AG04449 (cell line): ENCODE results near the gene TMEM121B.

Experiments
- CTCF ChIA-PET: fragments of 350-600 bp; formaldehyde crosslinking; extraction: SDS; loops from one replicate; lab custom pipeline; 2021; ENCODE audit warnings: antibody characterized with exemption; lab: Yijun Ruan, JAX
- POLR2A ChIA-PET: fragments of 400-600, 350-600 bp; formaldehyde crosslinking; extraction: SDS; loops from one replicate; lab custom pipeline; 2020; ENCODE audit warnings: antibody characterized with exemption, inconsistent platforms; lab: Yijun Ruan, JAX
- DNase-seq: peaks from one replicate; pipeline ENCODE4 v3.0.0-alpha.2; 2010; ENCODE audit warnings: low read depth, low spot score
- H3K4me3 ChIP-seq: 2 replicates; pipeline ENCODE4 v1.5.1; 2011; ENCODE audit warnings: low read depth, mild to moderate bottlenecking, control low read depth, low read length
- TF ChIP-seq, protein P1 (sequence below): IDR thresholded peaks from one replicate; pipeline ENCODE4 v1.5.1; 2011; ENCODE audit warnings: mild to moderate bottlenecking, moderate library complexity, low read length, control low read depth, inconsistent platforms; ENCODE audit not compliant: insufficient read depth; ENCODE audit errors: missing control alignments

TMEM121B gene

DNA sequence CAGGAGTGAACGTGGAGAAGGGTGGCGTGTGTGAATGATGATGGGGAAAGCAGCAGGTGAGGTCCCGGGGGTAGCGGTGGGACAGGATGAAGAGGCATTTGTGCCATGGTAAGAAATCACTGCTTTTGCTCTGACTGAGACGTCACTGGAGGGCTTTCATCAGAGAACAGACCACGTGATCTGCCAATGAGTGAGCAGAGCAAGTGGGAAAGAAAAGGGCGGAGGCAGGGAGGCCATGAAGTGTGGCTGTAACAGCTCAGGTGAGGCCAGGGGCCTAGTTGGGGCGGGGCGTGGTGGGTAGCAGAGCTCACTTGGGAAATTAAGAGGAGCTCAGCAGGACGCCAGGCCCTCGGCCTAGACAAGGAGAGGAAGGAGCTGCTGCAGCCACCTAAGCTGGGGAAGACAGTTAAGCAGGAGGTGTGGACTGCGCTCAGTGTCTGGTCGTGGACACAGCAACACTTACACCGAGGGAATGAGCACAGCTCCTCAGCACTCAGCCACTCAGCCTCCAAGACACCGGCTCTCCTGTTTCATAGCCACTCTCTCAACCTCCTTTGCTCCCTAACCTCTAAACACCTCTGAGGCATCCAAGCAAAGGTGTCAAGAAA is 14.1 kb upstream of the TMEM121B start:
- ChIA-PET CTCF (interaction anchor here (1.0 kb wide), 1 partner anchor 36 kb away, joined by 3 read pairs; no protein-coding TSS in a partner anchor), POLR2A (no interaction called here)
- no peak for DNase-seq
- TF ChIP-seq, protein P1, sequence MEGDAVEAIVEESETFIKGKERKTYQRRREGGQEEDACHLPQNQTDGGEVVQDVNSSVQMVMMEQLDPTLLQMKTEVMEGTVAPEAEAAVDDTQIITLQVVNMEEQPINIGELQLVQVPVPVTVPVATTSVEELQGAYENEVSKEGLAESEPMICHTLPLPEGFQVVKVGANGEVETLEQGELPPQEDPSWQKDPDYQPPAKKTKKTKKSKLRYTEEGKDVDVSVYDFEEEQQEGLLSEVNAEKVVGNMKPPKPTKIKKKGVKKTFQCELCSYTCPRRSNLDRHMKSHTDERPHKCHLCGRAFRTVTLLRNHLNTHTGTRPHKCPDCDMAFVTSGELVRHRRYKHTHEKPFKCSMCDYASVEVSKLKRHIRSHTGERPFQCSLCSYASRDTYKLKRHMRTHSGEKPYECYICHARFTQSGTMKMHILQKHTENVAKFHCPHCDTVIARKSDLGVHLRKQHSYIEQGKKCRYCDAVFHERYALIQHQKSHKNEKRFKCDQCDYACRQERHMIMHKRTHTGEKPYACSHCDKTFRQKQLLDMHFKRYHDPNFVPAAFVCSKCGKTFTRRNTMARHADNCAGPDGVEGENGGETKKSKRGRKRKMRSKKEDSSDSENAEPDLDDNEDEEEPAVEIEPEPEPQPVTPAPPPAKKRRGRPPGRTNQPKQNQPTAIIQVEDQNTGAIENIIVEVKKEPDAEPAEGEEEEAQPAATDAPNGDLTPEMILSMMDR, result no peak
- H3K4me3 ChIP-seq, result no peak overlapping the region

DNA sequence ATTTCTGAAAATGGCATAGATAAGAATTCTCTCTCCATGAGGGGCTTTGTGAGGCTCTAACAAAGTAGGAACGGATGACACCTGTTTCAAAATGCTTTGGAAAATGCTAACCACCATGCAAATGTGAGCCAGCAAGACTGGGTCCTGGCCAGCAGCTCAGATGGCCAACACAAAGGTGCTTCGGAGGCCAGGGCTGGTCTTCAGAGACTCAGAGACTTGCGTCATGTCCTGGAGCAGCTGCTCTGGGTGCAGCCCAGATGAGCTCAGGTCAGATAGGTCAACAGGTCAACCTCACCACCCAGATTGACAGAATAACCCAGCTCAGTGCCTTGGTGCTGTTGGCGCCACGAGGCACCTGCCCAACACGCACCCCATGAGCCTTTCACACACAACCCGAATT is 12.0 kb upstream of the TMEM121B start:
- ChIA-PET CTCF (interaction anchor here (2.0 kb wide), 1 partner anchor 38 kb away, joined by 6 read pairs; no protein-coding TSS in a partner anchor), POLR2A (no interaction called here)
- TF ChIP-seq, protein P1, result no peak
- H3K4me3 ChIP-seq, result no peak overlapping the region
- no peak for DNase-seq

DNA sequence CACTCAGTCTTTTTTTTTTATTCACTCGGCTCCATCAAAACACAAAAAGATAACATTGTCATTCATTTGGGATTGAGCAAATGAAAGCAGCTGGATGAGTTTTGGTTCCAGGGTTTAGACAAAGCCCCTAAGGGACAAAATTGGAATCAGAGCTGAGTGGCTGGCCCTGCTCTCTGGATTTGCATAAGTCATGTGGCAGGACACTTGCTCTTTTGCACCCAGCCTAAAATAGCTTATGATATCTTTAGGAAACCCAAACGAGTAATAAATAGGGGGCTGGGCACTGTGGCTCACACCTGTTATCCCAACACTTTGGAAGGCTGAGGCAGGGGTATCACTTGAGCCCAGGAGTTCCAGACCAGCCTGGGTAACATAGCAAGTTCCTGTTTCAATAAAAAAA is 11.0 kb upstream of the TMEM121B start:
- no peak overlapping the region for H3K4me3 ChIP-seq
- POLR2A ChIA-PET, result no interaction called here
- TF ChIP-seq, protein P1, result no peak
- CTCF ChIA-PET, result interaction anchor here (0.8 kb wide), 1 partner anchor 40 kb away, joined by 5 read pairs; no protein-coding TSS in a partner anchor
- no peak for DNase-seq

DNA sequence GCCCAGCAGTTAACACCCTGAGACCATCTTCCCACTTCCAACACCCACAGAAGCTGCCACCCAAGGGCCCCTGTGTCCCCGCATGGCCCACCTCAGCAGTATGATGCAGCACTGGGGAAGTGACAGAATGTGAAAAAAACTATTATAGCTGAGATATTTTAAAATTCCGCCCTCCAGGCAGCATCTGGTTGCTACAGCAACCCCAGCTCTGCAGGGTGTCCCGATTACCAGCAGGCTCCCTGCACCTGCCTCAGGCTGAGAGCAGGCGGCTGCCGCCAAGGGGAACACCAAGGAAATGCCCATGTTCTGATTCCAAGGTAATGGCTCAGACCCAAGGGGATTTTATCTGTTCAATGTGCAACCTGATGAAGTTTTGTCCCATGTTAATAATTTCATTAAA is 10.5 kb upstream of the TMEM121B start:
- POLR2A ChIA-PET, result no interaction called here
- DNase-seq, result no peak
- TF ChIP-seq, protein P1, result no peak
- CTCF ChIA-PET, result interaction anchor here (0.8 kb wide), 1 partner anchor 40 kb away, joined by 5 read pairs; no protein-coding TSS in a partner anchor
- no peak overlapping the region for H3K4me3 ChIP-seq

DNA sequence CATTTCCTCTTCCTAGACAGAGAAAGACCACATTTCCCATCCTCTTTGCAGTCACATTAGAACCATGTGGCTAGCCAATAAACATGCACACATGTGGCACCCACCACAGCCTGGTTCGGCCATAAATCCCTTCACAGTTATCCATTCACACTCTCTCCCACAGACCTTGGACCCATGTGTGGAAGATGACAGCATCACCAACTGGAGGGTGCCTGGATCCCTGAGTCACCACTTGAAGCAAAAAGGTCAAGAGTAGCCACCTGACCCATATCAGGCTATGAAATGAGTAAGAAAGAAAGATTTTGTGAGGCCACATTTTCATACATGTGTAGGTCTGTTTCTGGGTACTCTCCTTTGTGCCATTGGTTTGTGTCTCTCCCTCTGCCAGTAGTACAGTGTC is 9.0 kb upstream of the TMEM121B start:
- ChIA-PET POLR2A (no interaction called here), CTCF (no interaction called here)
- TF ChIP-seq, protein P1, result no peak
- no peak for DNase-seq
- no peak overlapping the region for H3K4me3 ChIP-seq

DNA sequence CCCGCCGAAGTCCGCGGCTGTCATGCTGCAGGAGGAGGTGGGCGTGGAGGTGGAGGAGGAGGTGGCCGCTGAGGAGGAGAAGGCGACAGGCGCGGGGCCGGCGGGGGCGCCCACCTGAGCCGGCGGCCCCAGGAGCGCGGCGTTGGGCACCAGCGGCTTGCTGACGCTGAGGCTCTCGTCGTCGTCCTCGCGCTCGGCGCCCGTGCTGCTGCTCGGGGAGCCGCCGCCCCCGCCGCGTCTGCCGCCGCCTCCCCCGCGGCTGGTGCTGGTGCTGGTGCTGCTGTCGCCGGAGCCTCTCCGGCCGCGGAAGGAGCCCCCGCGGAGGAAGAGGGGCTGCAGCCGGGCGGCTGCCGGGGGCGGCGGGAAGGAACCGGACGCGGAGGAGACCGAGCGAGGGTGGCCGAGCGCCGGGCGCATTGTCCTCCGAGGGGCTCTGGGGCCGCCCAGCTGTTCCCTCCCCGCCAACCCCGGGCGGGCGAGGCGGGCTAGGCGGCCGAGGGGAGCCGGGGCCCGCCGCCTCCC is 388 bp downstream of the TMEM121B start:
- TF ChIP-seq, protein P1, result no peak
- H3K4me3 ChIP-seq, result peak overlapping the region; percentile 36
- ChIA-PET CTCF (no interaction called here), POLR2A (no interaction called here)
- DNase-seq, result no peak
